ENCODE measurements around the gene DDX41.

- TF ChIP-seq CTCF (IDR thresholded peaks at IDR 0.05) (no peak), POLR2A (IDR thresholded peaks at IDR 0.05) (no peak), POLR2AphosphoS5 (IDR thresholded peaks at IDR 0.05; ENCODE audit: insufficient read depth in 1 of 2, low read depth in 1 of 2) (no peak)
These were observed 6.7 kb downstream of the DDX41 start for GRCh38 chr5:177509991-177510566.

Measured in vagina (tissue), 2 donors.